GM12878 (cell line): ENCODE data around the gene ENDOV.

Experiments
- EP300 ChIP-seq, 2 experiments: fragments of 150-350 bp in 1 of 2; IDR thresholded peaks; 2 replicates each; pipeline ENCODE4 v1.6.1; 2011 to 2012; ENCODE audit warnings: low read depth in 2 of 2, low read length in 2 of 2, borderline replicate concordance in 1 of 2, improper control_type of control experiment in 1 of 2, inconsistent platforms in 1 of 2; ENCODE audit not compliant: control insufficient read depth in 1 of 2
- NFYB ChIP-seq: IDR thresholded peaks from 2 replicates; pipeline ENCODE4 v1.6.1; 2011; ENCODE audit warnings: low read depth, mild to moderate bottlenecking, low read length, improper control_type of control experiment, moderate library complexity; ENCODE audit not compliant: insufficient read depth
- REST ChIP-seq: IDR thresholded peaks from 2 replicates; pipeline ENCODE4 v1.6.1; 2012; ENCODE audit warnings: mild to moderate bottlenecking, low read depth, low read length

DNA sequence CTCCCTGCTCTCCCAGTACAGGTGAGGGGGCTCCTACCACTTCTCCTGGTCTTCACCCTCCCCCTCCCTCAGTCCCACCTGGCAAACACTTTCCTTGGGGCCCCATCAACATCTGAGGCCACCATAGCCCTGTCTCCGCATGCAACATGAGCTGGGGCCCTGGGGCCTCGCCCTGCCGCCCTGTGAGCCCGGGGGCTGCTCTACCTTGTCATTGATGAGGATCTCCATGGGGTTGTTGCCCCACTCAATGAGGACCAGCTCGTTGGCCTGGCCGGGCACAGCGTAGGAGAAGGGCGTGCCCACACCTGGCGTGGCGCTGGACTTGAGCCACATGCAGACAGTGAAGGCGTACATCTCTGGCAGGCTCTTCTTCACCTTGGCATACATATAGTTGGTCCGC is 58.0 kb downstream of the ENDOV start:
- TF ChIP-seq EP300 (IDR thresholded peaks at IDR 0.05; ENCODE audit: borderline replicate concordance in 1 of 2, control insufficient read depth in 1 of 2, low read depth in 2 of 2, low read length in 2 of 2) (no peak), REST (no peak), NFYB (no peak)
